Mesenchymal stem cell (in vitro differentiated cells and primary cell): ENCODE results near the gene HS3ST4.

Experiments
- DNase-seq: peaks from one replicate; pipeline ENCODE4 v3.0.0-alpha.2; 2013
- H2AFZ ChIP-seq: one replicate; pipeline ENCODE4 v1.6.1; 2013; ENCODE audit warnings: low read depth, mild to moderate bottlenecking, control low read depth, inconsistent platforms, low read length, moderate library complexity
- H2AK5ac ChIP-seq: 2 replicates; pipeline ENCODE4 v1.6.1; 2013; ENCODE audit warnings: low read length, moderate library complexity, mild to moderate bottlenecking, inconsistent platforms; ENCODE audit not compliant: severe bottlenecking
- H2BK120ac ChIP-seq: one replicate; pipeline ENCODE4 v1.6.1; 2013; ENCODE audit warnings: low read depth, mild to moderate bottlenecking, inconsistent platforms, low read length, moderate library complexity
- H2BK12ac ChIP-seq, 2 experiments: one replicate each; pipeline ENCODE4 v1.6.1; 2013; ENCODE audit warnings: inconsistent platforms in 2 of 2, low read length in 2 of 2, mild to moderate bottlenecking in 2 of 2, moderate library complexity in 2 of 2, control low read depth in 1 of 2
- H2BK15ac ChIP-seq: one replicate; pipeline ENCODE4 v1.6.1; 2013; ENCODE audit warnings: mild to moderate bottlenecking, low read depth, inconsistent platforms; ENCODE audit not compliant: poor library complexity, severe bottlenecking
- H2BK5ac ChIP-seq: 2 replicates; pipeline ENCODE4 v1.6.1; 2013; ENCODE audit warnings: low read depth, mild to moderate bottlenecking, low read length, control low read depth, inconsistent platforms; ENCODE audit not compliant: poor library complexity, severe bottlenecking
- H3K14ac ChIP-seq, 2 experiments: one replicate each; pipeline ENCODE4 v1.6.1; 2013; ENCODE audit warnings: inconsistent platforms in 2 of 2, low read length in 2 of 2, control low read depth in 1 of 2, mild to moderate bottlenecking in 1 of 2, moderate library complexity in 1 of 2
- H3K18ac ChIP-seq, 2 experiments: one replicate each; pipeline ENCODE4 v1.6.1; 2013; ENCODE audit warnings: inconsistent platforms in 2 of 2, low read length in 2 of 2, control low read depth in 1 of 2, low read depth in 1 of 2, mild to moderate bottlenecking in 1 of 2
- H3K23ac ChIP-seq, 2 experiments: one replicate each; pipeline ENCODE4 v1.6.1; 2013; ENCODE audit warnings: inconsistent platforms in 2 of 2, low read length in 2 of 2, mild to moderate bottlenecking in 2 of 2, moderate library complexity in 2 of 2, control low read depth in 1 of 2
- H3K27ac ChIP-seq: 2 replicates; pipeline ENCODE4 v1.5.1; 2013; ENCODE audit warnings: mild to moderate bottlenecking, moderate library complexity, low read length, control low read depth, inconsistent platforms; ENCODE audit not compliant: poor library complexity, severe bottlenecking
- H3K27me3 ChIP-seq, 2 experiments: 2 replicates each; pipeline versions ENCODE4 v1.6.1 to v1.7.0; 2013; ENCODE audit warnings: low read length in 2 of 2, mild to moderate bottlenecking in 2 of 2, moderate library complexity in 2 of 2, control low read depth in 1 of 2, inconsistent platforms in 1 of 2; ENCODE audit not compliant: control insufficient read depth in 1 of 2, insufficient read depth in 1 of 2
- H3K36me3 ChIP-seq, 2 experiments: 2 replicates each; pipeline versions ENCODE4 v1.6.1 to v1.7.0; 2013; ENCODE audit warnings: low read length in 2 of 2, control low read depth in 1 of 2, inconsistent platforms in 1 of 2, low read depth in 1 of 2, mild to moderate bottlenecking in 1 of 2; ENCODE audit not compliant: insufficient read depth in 2 of 2, control insufficient read depth in 1 of 2
- H3K4ac ChIP-seq, 2 experiments: one replicate each; pipeline ENCODE4 v1.6.1; 2013; ENCODE audit warnings: inconsistent platforms in 2 of 2, low read length in 2 of 2, mild to moderate bottlenecking in 2 of 2, moderate library complexity in 2 of 2, control low read depth in 1 of 2, low read depth in 1 of 2
- H3K4me1 ChIP-seq: 2 replicates; pipeline ENCODE4 v1.6.1; 2013; ENCODE audit warnings: low read depth, low read length, control low read depth; ENCODE audit not compliant: control insufficient read depth, insufficient read depth
- H3K4me2 ChIP-seq: 2 replicates; pipeline ENCODE4 v1.6.1; 2013; ENCODE audit warnings: low read length, mild to moderate bottlenecking, inconsistent platforms; ENCODE audit not compliant: poor library complexity, severe bottlenecking
- H3K4me3 ChIP-seq, 2 experiments: 2 replicates each; pipeline versions ENCODE4 v1.5.1 to v1.7.0; 2013; ENCODE audit warnings: low read length in 2 of 2, mild to moderate bottlenecking in 2 of 2, control low read depth in 1 of 2, low read depth in 1 of 2; ENCODE audit not compliant: insufficient read depth in 1 of 2
- H3K79me1 ChIP-seq: replicated peaks from 2 replicates; pipeline ENCODE4 v1.6.1; 2013; ENCODE audit warnings: mild to moderate bottlenecking, control low read depth, low read length, inconsistent platforms; ENCODE audit not compliant: poor library complexity, severe bottlenecking
- H3K9ac ChIP-seq: 2 replicates; pipeline ENCODE4 v1.7.0; 2013; ENCODE audit warnings: mild to moderate bottlenecking, low read length, moderate library complexity
- H3K9me3 ChIP-seq: 2 replicates; pipeline ENCODE4 v1.7.0; 2013; ENCODE audit warnings: mild to moderate bottlenecking, low read length; ENCODE audit not compliant: control insufficient read depth
- H4K8ac ChIP-seq: one replicate; pipeline ENCODE4 v1.6.1; 2013; ENCODE audit warnings: inconsistent platforms, mild to moderate bottlenecking, low read length, moderate library complexity
- H4K91ac ChIP-seq: one replicate; pipeline ENCODE4 v1.6.1; 2013; ENCODE audit warnings: mild to moderate bottlenecking, low read length, inconsistent platforms
- WGBS: methylation state at CpG from one replicate; pipeline ENCODE4 v1.1.7; 2013; ENCODE audit warnings: mixed read lengths; 5-methylcytosine and 5-hydroxymethylcytosine counted together

The HS3ST4 gene

GRCh38 chr16:26058326-26058725 lies 366.6 kb downstream of the HS3ST4 start:
- H3K4me3 ChIP-seq, result no peak overlapping the region
- H3K36me3 ChIP-seq, result no peaks in the 10 kb centered on the region
- no peak overlapping the region for H3K14ac ChIP-seq
- no peak overlapping the region for H3K18ac ChIP-seq
- H2AFZ ChIP-seq, result no peak overlapping the region
- no peak for DNase-seq
- no peak overlapping the region for H3K23ac ChIP-seq
- H2BK5ac ChIP-seq, result no peak overlapping the region
- no peak overlapping the region for H2AK5ac ChIP-seq
- H3K4me2 ChIP-seq, result no peak overlapping the region
- no peak overlapping the region for H2BK12ac ChIP-seq
- H3K9ac ChIP-seq, result no peak overlapping the region
- H3K9me3 ChIP-seq, result peaks cover 2% of the 10 kb centered on the region
- H3K4me1 ChIP-seq, result no peaks in the 10 kb centered on the region
- no peaks in the 10 kb centered on the region for H3K79me1 ChIP-seq
- no peak overlapping the region for H2BK15ac ChIP-seq
- H4K91ac ChIP-seq, result no peak overlapping the region
- H3K4ac ChIP-seq, result no peak overlapping the region
- H3K27me3 ChIP-seq, result no peaks in the 10 kb centered on the region
- no peak overlapping the region for H3K27ac ChIP-seq
- no peak overlapping the region for H4K8ac ChIP-seq
- no peak overlapping the region for H2BK120ac ChIP-seq
- WGBS, result 43% methylated on average over 3 of the region's 3 CpGs

- H2BK15ac ChIP-seq, result no peak overlapping the region
- no peak overlapping the region for H2AFZ ChIP-seq
- no peak for DNase-seq
- no peak overlapping the region for H2BK120ac ChIP-seq
- H4K91ac ChIP-seq, result no peak overlapping the region
- 46% methylated on average over 4 of the region's 5 CpGs for WGBS
- H4K8ac ChIP-seq, result no peak overlapping the region
- no peaks in the 10 kb centered on the region for H3K27me3 ChIP-seq
- H3K18ac ChIP-seq, result no peak overlapping the region
- H2AK5ac ChIP-seq, result no peak overlapping the region
- no peaks in the 10 kb centered on the region for H3K4me1 ChIP-seq
- H3K79me1 ChIP-seq, result no peaks in the 10 kb centered on the region
- no peak overlapping the region for H3K14ac ChIP-seq
- no peak overlapping the region for H3K4ac ChIP-seq
- H3K27ac ChIP-seq, result no peak overlapping the region
- H3K36me3 ChIP-seq, result no peaks in the 10 kb centered on the region
- H3K23ac ChIP-seq, result no peak overlapping the region
- no peak overlapping the region for H2BK12ac ChIP-seq
- no peak overlapping the region for H2BK5ac ChIP-seq
- H3K4me3 ChIP-seq, result no peak overlapping the region
- no peaks in the 10 kb centered on the region for H3K9me3 ChIP-seq
- H3K4me2 ChIP-seq, result no peak overlapping the region
- no peak overlapping the region for H3K9ac ChIP-seq
Observed at GRCh38 chr16:26070302-26071100, 378.7 kb downstream of the HS3ST4 start.

- Histone ChIP-seq H3K27ac (no peak overlapping the region), H3K14ac (no peak overlapping the region), H3K9ac (no peak overlapping the region), H3K79me1 (no peaks in the 10 kb centered on the region), H3K18ac (no peak overlapping the region), H3K4me1 (no peaks in the 10 kb centered on the region), H2AFZ (no peak overlapping the region), H2BK12ac (no peak overlapping the region), H2BK120ac (no peak overlapping the region), H2BK15ac (no peak overlapping the region), H3K23ac (no peak overlapping the region), H3K9me3 (no peaks in the 10 kb centered on the region), H4K91ac (no peak overlapping the region), H2BK5ac (no peak overlapping the region), H3K4ac (no peak overlapping the region), H3K4me3 (no peak overlapping the region), H3K27me3 (no peaks in the 10 kb centered on the region), H3K4me2 (no peak overlapping the region), H2AK5ac (no peak overlapping the region), H3K36me3 (no peaks in the 10 kb centered on the region), H4K8ac (no peak overlapping the region)
- WGBS, result 58% methylated on average over 9 of the region's 9 CpGs
- no peak for DNase-seq
Observed at GRCh38 chr16:26071101-26071866, 379.5 kb downstream of the HS3ST4 start.

GRCh38 chr16:26078716-26079355 lies 387.1 kb downstream of the HS3ST4 start:
- no peak overlapping the region for H3K27ac ChIP-seq
- WGBS, result 40% methylated on average over 10 of the region's 10 CpGs
- H3K9ac ChIP-seq, result no peak overlapping the region
- H3K36me3 ChIP-seq, result no peaks in the 10 kb centered on the region
- H2BK120ac ChIP-seq, result no peak overlapping the region
- H3K4me2 ChIP-seq, result no peak overlapping the region
- DNase-seq, result no peak
- H3K4me3 ChIP-seq, result no peak overlapping the region
- H2AFZ ChIP-seq, result no peak overlapping the region
- no peaks in the 10 kb centered on the region for H3K27me3 ChIP-seq
- H2BK12ac ChIP-seq, result no peak overlapping the region
- H3K4ac ChIP-seq, result no peak overlapping the region
- no peaks in the 10 kb centered on the region for H3K9me3 ChIP-seq
- H2BK15ac ChIP-seq, result no peak overlapping the region
- H3K14ac ChIP-seq, result no peak overlapping the region
- no peak overlapping the region for H2AK5ac ChIP-seq
- no peaks in the 10 kb centered on the region for H3K4me1 ChIP-seq
- no peak overlapping the region for H4K91ac ChIP-seq
- no peaks in the 10 kb centered on the region for H3K79me1 ChIP-seq
- H3K23ac ChIP-seq, result no peak overlapping the region
- H4K8ac ChIP-seq, result no peak overlapping the region
- no peak overlapping the region for H2BK5ac ChIP-seq
- no peak overlapping the region for H3K18ac ChIP-seq
